GM04503 (cell line): Measurements from ENCODE around the gene ABCA9.
"Not testable (repeated sequence)": the region's sequence is repeated elsewhere in the genome, so short reads cannot be mapped to it uniquely, and the experiment has no call there.

Experiments
- DNase-seq: peaks from one replicate; pipeline ENCODE4 v3.0.0-alpha.2; 2012; ENCODE audit warnings: low read depth

The ABCA9 gene

DNA sequence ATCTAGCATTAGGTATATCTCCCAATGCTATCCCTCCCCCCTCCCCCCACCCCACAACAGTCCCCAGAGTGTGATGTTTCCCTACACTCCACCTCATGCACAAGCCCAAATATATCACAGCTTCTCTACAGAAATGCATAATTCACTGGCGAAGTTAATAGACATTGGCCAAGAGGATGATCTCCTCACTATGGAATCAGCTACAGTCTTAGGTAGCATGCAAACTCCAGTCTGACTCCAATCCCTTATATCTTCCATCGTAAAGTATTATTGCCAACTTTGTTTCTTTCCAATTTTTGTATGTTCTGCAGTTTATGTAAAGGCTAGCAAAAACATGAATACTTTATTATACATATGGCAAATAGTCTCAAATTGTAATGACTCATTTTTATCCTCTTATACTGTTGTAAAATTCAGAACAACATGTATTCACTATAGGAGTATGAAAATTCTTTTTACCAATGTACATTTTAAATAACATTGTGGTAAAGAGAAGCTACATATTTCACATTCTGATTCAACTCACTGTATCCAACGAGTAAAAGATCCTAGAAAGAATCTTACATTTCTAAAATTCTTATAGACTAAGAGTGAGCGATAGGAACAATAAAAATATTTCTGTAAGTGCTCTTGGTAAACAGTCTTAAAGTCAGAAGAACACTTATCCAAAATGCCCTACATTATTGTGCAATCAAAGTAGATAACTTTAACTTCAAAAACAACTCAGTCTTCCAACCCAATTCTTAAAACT is 106.4 kb downstream of the ABCA9 start:
- no peak for DNase-seq

DNA sequence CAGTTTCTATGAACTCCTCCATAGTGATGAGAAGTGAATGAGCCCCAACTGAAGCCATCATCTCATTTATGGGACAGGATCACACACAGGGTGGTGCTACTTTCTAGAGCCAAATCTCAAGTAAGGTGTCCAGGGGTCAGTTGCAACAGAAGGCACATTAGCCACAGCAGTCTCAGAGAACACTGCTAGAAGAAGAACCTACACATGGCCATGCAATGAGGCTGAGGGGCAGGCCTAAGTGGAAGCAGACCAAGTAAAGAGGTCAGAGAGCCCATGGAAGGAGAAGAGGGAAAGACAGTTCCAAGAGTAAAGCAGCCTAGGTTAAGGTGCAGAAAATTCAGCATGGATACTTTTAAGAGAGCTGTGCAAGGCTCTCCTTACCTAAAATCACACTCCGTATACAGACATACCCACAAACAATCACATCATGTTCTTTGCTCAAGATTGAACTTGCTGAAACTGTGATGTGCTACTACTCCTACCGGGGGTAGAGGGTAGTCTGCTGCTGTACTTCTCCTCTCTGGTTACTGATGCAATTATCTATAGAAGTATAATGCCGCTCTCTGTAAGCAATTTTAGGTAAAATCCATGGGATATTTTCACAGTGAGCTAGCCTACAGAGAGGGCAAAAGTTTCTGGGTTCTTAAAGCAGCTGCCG is 107.3 kb downstream of the ABCA9 start:
- DNase-seq = no peak

DNA sequence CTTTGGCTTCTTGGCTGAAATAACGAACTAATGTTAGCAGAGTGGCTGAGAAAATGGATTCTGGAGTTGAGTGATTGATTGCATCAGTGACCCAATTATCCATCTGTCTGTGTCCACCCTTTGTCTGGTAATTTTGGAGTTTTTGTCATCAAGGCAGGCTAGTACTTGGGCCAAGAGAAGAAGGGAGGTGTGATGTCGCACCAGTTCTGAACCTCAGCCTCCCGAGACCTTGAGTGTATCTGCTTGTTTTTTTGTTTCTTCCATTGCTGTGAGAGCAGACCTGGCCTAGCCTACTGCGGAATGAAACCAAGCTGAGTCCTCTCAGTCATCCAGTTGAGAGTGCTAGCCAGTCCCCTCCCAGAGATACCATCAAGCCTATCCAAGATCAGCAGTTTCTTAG is 110.0 kb downstream of the ABCA9 start:
- DNase-seq = no peak

DNA sequence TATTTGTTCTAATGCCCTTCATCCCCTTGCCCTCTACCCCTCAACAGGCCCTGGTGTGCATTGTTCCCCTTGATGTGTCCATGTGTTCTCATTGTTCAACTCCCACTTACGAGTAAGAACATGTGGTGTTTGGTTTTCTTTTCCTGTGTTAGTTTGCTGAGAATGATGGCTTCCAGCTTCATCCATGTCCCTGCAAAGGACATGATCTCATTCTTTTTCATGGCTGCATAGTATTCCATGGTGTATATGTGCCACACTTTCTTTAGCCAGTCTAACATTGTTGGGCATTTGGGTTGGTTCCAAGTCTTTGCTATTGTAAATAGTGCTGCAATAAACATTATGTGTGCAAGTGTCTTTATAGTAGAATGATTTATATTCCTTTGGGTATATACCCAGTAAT is 112.9 kb downstream of the ABCA9 start:
- DNase-seq = not testable (repeated sequence)

DNA sequence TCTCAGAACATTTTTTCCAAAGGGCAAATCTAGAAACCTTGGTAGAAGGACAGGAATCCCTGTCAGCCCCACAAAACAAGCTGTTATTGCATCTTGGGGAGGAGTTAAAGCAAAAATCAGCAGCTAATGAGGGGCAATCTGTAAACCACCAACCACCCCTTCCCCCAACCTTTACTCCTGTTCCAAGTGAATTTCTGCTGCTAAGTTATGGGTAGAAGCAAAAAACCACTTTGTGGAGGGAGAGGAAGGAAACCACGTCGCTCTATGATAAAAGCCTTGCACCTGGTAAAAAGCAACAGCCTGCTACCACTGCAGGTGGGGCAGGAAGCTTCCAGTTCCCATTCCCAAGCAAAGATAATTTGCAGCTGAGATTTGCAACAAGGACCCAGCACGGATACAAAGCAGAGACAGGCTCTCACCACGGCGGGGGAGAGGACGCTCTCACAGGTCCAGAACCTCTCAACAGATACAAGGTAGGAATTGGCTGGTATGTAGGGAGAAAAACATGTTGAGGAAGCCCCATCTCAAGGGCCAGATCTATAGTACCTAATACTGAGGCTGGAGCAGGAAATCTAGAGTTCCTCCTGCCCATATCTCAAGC is 116.2 kb downstream of the ABCA9 start:
- no peak for DNase-seq

DNA sequence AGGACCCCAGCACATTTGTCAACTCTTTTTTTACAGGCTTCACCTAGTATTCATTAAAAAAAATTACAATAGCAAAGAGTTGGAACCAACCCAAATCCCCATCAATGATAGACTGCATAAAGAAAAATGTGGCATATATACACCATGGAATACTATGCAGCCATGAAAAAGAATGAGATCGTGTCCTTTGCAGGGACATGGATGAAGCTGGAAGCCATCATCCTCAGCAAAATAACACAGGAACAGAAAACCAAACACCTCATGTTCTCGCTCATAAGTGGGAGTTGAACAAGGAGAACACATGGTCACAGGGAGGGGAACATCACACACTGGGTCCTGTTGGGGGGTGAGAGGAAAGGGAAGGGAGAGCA is 116.9 kb downstream of the ABCA9 start:
- DNase-seq = not testable (repeated sequence)

DNA sequence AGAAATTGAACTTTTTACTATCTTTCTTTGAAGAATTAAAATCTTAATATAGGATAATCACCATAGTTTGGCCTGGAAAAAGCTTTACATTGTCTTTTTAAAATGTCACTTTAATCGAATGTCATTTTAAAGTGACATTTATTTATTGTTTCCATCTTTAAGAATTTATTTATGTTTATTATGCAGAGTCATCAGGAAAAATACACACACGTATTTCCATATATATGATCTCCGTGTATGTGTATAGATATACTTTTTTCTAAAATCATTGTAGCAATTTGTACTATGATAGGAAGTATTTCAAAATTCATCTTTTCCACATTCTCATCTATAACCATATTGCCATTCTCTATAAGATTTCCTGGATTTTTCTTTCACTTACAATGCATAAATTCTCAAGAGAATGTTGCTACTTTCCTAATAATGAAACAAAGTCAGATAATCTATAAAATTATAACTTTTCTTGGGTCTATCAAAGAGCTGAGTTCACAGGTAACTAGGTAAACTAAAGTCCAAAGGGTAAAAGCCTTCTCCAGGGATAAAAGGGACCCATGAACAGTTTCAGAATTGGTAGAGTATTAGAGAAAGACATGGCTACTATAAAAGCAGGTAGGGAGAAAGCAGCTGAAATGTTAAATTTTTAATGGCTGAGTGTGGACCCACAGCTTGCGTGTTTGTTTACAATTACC is 117.5 kb downstream of the ABCA9 start:
- DNase-seq = no peak

DNA sequence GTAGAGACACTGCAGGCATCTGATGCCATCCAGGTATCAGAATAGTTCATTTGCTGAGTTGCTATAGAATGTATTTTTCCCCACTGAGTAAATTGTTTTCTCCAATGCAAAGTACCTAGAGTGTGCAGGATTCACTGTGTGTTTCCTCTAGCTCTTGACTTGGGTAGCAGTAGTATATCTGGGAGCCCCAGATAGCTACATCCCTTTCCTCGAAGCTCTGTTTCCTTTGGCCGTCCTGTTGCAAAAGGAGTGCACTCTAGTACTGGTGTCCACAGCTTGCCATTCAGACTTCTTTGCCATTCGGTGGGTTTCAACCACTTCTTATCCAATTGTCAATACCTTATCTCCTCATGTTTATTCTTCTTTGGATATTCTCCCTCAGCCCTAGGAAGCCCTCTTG is 118.3 kb downstream of the ABCA9 start:
- DNase-seq = no peak

DNA sequence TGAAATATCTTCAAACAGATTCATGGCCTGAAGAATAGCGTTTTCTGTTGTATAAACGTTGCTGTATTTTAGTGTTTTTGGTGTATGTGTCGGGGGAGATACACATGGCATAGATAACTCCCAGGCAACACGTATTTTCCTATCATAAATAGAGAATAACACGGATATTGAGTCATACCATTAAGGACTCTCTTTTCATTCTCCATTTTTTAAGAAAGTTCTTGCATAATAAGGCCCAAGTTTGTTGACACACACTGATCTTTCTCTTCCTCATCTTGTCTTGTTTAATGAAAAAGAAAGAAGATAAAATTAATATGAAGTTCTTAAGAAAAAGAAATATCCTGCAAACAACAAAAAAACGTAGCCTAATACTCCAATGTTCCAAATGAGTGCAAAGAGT is 119.0 kb downstream of the ABCA9 start:
- no peak for DNase-seq

DNA sequence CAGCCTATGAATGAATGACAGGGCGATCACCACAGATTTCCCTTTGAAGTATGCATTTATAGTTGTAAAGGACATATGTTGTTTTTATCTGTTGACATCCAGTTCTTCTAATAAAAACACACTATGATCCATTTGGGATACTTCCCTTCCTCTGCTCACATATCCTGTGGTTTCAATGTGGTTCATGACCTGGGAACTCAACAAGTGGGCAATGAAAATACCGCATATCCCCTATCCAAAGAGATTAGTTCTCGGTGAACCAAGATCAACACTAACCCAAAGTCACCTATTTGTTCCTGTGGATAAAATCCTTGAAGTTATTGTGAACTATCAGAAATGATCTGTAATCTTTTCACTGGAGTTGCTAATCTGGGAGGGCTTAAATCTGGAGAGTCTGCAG is 121.5 kb downstream of the ABCA9 start:
- DNase-seq = no peak

DNA sequence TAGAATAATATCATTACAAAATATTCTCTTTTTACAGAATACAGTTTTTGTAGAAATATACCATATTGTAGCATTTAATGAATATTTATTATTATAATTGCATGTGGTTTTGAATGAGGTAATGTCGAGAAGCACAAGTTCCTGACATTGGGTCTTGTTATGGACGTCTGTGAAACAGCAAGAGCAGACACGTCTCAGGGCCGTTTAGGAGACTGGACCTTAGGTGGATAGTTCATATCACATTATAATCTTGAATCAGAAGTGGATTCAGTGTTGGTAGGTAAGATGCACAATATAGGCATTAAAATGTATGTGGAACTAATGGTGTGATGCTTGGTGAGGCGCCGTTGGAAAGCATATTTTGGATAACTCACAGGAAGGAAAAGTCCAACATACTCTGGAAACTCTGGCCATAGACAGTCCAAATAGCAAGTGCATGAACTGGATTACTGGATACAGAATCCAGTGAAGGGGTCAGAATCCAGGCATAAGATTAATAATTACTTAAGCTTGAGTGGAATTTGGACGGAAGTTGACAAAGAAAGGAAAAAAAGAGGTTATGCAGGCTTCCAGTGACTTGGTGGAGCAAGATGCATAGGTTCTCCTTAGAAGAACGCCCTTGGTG is 122.7 kb downstream of the ABCA9 start:
- DNase-seq = no peak

DNA sequence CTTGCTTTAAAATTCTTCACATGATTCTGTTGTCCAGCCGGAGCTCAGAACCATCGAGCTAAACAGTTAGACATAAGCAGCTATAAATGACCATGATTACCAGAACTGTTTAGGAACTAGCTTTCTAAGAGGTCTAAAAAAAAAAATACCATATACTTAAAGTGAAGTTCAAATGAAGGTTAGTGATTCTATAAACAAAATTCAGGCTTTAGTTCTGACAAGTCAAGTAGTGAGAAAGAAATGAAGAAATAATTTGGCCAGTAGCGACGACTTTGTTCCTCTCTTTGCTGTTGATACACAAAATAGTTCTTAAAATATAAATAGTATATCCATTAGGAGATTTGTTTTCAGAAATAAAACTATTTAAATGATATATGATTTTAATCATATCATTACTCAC is 133.2 kb downstream of the ABCA9 start:
- DNase-seq = no peak

DNA sequence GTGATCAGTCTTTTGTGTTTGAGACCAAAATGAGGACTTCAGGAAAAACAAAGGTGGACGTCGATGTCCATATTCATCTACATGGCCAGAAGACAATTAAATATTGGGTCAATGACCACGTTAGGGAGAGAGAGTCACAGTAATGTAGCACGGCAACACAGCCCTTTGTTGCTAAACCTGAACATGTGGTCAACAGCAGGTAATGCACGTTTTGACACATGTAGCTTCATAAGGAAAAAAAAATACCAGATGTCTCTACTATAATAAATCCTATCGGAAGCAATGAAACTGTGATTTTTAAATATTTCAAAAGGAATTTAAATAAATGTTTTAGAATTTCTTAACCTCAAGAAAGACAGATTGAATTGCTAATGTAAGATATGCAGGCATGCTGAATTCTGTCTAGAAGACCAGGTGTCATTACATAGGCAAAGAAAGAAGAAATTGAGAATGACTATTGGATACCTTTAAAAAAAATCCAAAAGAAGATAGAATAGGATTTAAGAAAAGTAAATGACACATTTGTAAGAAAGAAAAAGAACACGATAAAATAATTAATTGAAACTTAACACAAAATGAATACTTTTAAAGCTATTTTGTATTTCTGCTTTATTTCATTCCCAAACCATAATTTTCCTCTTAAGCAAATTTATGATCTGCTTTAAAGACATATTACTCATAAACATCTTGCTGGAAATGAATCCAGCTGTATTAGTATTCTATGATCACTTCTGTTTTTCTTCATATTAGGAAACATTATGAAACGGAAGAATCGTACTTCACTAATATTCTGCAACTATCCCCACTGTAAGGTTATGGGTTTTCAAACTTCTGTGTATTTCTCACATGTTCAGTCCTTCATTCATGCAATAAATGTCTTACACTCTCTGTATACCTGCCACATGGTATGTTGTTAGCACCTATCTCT is 135.7 kb downstream of the ABCA9 start:
- no peak for DNase-seq
